BLaER1 treated with 17β-estradiol and CSF1 and Interleukin-3, amounts not matched to agents 10 nM and 100 nM (cell line): ENCODE results near the gene ARHGAP45.

Source experiments
- H3K27ac ChIP-seq, 11 experiments: shearing (Covaris generic); formaldehyde crosslinking; 2 replicates each; pipeline ENCODE4 v1.8.1; 2022
- H3K27me3 ChIP-seq, 11 experiments: shearing (Covaris generic); formaldehyde crosslinking; 2 replicates each; pipeline ENCODE4 v1.8.1; 2022
- H3K36me3 ChIP-seq, 11 experiments: shearing (Covaris generic); formaldehyde crosslinking; 2 replicates each; pipeline ENCODE4 v1.8.1; 2022
- H3K4me1 ChIP-seq, 10 experiments: shearing (Covaris generic); formaldehyde crosslinking; 2 replicates each; pipeline ENCODE4 v1.8.1; 2022
- H3K4me2 ChIP-seq, 11 experiments: shearing (Covaris generic); formaldehyde crosslinking; 2 replicates each; pipeline ENCODE4 v1.8.1; 2022
- H3K4me3 ChIP-seq, 10 experiments: shearing (Covaris generic); formaldehyde crosslinking; 2 replicates each; pipeline ENCODE4 v1.8.1; 2022
- H3K9ac ChIP-seq, 11 experiments: shearing (Covaris generic); formaldehyde crosslinking; 2 replicates each; pipeline ENCODE4 v1.8.1; 2022
- H3K9me3 ChIP-seq, 11 experiments: shearing (Covaris generic); formaldehyde crosslinking; replicated peaks in 1 of 11; 2 replicates each; pipeline ENCODE4 v1.8.1; 2022
- H4K20me1 ChIP-seq, 11 experiments: shearing (Covaris generic); formaldehyde crosslinking; 2 replicates each; pipeline ENCODE4 v1.8.1; 2022
- Cebpa-rat ChIP-seq, 11 experiments: shearing (Covaris generic); IDR thresholded peaks; 2 replicates each; pipeline ENCODE4 v1.8.1; 2022

The ARHGAP45 gene

GRCh38 chr19:1132552-1133383 is 65.8 kb downstream of the ARHGAP45 start:
- Histone ChIP-seq H3K9ac (peak overlapping the region; percentile 73 to 96 (median 84)), H3K4me1 (peaks cover 67 to 83% (median 74%) of the 10 kb centered on the region in 10 experiments), H3K27me3 (no peaks in the 10 kb centered on the region), H4K20me1 (peaks cover 45 to 91% (median 80%) of the 10 kb centered on the region in 11 experiments), H3K27ac (peak overlapping the region; percentile 75 to 90 (median 83)), H3K4me2 (peak overlapping the region; percentile 91 to 100 (median 99)), H3K36me3 (peaks cover 7 to 57% (median 19%) of the 10 kb centered on the region in 11 experiments; a peak in 21 of 22 replicates), H3K4me3 (peak overlapping the region; percentile 61 to 95 (median 70)), H3K9me3 (peaks cover 0 to 8% (median 0%) of the 10 kb centered on the region in 11 experiments; a peak in 3 of 22 replicates)
- no peak for TF ChIP-seq Cebpa-rat (IDR thresholded peaks at IDR 0.05)

- TF ChIP-seq Cebpa-rat (IDR thresholded peaks at IDR 0.05) = no peak
- Histone ChIP-seq H3K27ac (peak overlapping the region; percentile 75 to 90 (median 83); a peak in 21 of 22 replicates), H4K20me1 (peaks cover 42 to 88% (median 78%) of the 10 kb centered on the region in 11 experiments), H3K4me3 (peak overlapping the region in 5 of 10 experiments; percentile 66 to 93 (median 78); a peak in 7 of 20 replicates), H3K4me1 (peaks cover 67 to 76% (median 72%) of the 10 kb centered on the region in 10 experiments), H3K9me3 (peaks cover 0 to 8% (median 0%) of the 10 kb centered on the region in 11 experiments; a peak in 3 of 22 replicates), H3K4me2 (peak overlapping the region; percentile 91 to 100 (median 99)), H3K36me3 (peaks cover 3 to 52% (median 15%) of the 10 kb centered on the region in 11 experiments; a peak in 18 of 22 replicates), H3K27me3 (no peaks in the 10 kb centered on the region), H3K9ac (peak overlapping the region; percentile 73 to 96 (median 84); a peak in 19 of 22 replicates)
These were observed 66.5 kb downstream of the ARHGAP45 start for GRCh38 chr19:1133471-1133929.

- no peaks in the 10 kb centered on the region for H3K27me3 ChIP-seq
- H4K20me1 ChIP-seq = peaks cover 42 to 88% (median 78%) of the 10 kb centered on the region in 11 experiments
- H3K4me3 ChIP-seq = no peak overlapping the region
- peak overlapping the region in 10 of 11 experiments; percentile 91 to 100 (median 99); a peak in 16 of 22 replicates for H3K4me2 ChIP-seq
- no peak for TF ChIP-seq Cebpa-rat (IDR thresholded peaks at IDR 0.05)
- H3K9ac ChIP-seq = no peak overlapping the region
- H3K9me3 ChIP-seq = peaks cover 0 to 8% (median 0%) of the 10 kb centered on the region in 11 experiments; a peak in 3 of 22 replicates
- peak overlapping the region in 3 of 11 experiments; percentile 88 to 90 (median 89); a peak in 3 of 22 replicates for H3K27ac ChIP-seq
- peaks cover 5 to 52% (median 15%) of the 10 kb centered on the region in 11 experiments; a peak in 19 of 22 replicates for H3K36me3 ChIP-seq
- peaks cover 61 to 71% (median 67%) of the 10 kb centered on the region in 10 experiments for H3K4me1 ChIP-seq
These were observed 67.5 kb downstream of the ARHGAP45 start for GRCh38 chr19:1134431-1134830.

- H3K27ac ChIP-seq = peak overlapping the region in 2 of 11 experiments; percentile 37 to 58; a peak in 3 of 22 replicates
- peaks cover 0 to 8% (median 0%) of the 10 kb centered on the region in 11 experiments; a peak in 4 of 22 replicates for H3K9me3 ChIP-seq
- H3K4me3 ChIP-seq = no peak overlapping the region; a peak in 2 of 20 replicates
- peak overlapping the region in 10 of 11 experiments; percentile 78 to 94 (median 85); a peak in 19 of 22 replicates for H3K4me2 ChIP-seq
- peak overlapping the region in 8 of 11 experiments; percentile 17 to 68 (median 50); a peak in 9 of 22 replicates for H3K9ac ChIP-seq
- peaks cover 5 to 50% (median 23%) of the 10 kb centered on the region in 11 experiments; a peak in 18 of 22 replicates for H3K36me3 ChIP-seq
- no peaks in the 10 kb centered on the region for H3K27me3 ChIP-seq
- peaks cover 34 to 84% (median 69%) of the 10 kb centered on the region in 11 experiments; a peak in 21 of 22 replicates for H4K20me1 ChIP-seq
- peaks cover 51 to 61% (median 57%) of the 10 kb centered on the region in 10 experiments for H3K4me1 ChIP-seq
- no peak for TF ChIP-seq Cebpa-rat (IDR thresholded peaks at IDR 0.05)
These were observed 68.5 kb downstream of the ARHGAP45 start for GRCh38 chr19:1135454-1135853.

- Histone ChIP-seq H3K4me2 (peak overlapping the region; percentile 78 to 94 (median 85)), H3K27ac (peak overlapping the region in 9 of 11 experiments; percentile 26 to 64 (median 34); a peak in 13 of 22 replicates), H3K9me3 (peaks cover 0 to 14% (median 0%) of the 10 kb centered on the region in 11 experiments; a peak in 4 of 22 replicates)
These were observed 69.2 kb downstream of the ARHGAP45 start for GRCh38 chr19:1136201-1136600.

More at GRCh38 chr19:1136201-1136600, 69.2 kb downstream of the ARHGAP45 start:
- no peak for TF ChIP-seq Cebpa-rat (IDR thresholded peaks at IDR 0.05)
- Histone ChIP-seq H4K20me1 (peaks cover 34 to 82% (median 65%) of the 10 kb centered on the region in 11 experiments; a peak in 21 of 22 replicates), H3K9ac (peak overlapping the region; percentile 23 to 68 (median 48); a peak in 17 of 22 replicates), H3K27me3 (no peaks in the 10 kb centered on the region), H3K4me1 (peaks cover 49 to 63% (median 53%) of the 10 kb centered on the region in 10 experiments), H3K4me3 (peak overlapping the region in 4 of 10 experiments; percentile 15 to 37 (median 24); a peak in 5 of 20 replicates), H3K36me3 (peaks cover 5 to 57% (median 28%) of the 10 kb centered on the region in 11 experiments; a peak in 18 of 22 replicates)
